ENCODE measurements around the gene KCNS3. TPM values are rescaled to one million over a fixed set of nuclear protein-coding genes. Genes with fewer than 3 reads are reported as not detected.

KCNS3 gene
- total RNA-seq, 1 donor from 2014 or later, result 8.2 TPM

DNA sequence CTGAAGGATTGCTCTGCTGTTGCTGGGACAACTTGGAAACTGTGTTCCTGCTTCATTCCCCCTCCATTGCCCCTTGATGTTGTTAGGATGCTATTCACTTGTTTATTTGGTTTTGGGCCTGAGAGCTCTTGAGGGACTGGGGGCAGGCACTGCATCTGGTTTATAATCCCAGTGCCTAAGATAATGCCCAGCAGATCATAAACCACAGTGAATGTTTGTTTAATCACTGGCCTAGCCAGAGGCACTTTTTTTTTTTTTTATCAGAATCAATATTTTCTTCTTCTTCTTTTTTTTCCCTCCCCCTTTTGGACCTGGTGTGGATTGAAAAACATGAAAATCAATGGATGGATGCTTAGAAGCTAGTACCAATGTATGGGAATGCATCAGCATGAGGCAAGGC lies 38.1 kb downstream of the KCNS3 start:
- Mint-ChIP-seq H3K36me3 (ENCODE audit: insufficient read depth) (no peaks in the 10 kb centered on the region), H3K4me1 (ENCODE audit: low read depth) (peaks cover 3% of the 10 kb centered on the region)

GRCh38 chr2:17918789-17919188 lies 40.3 kb downstream of the KCNS3 start:
- Mint-ChIP-seq H3K27me3 (no peaks in the 10 kb centered on the region), H3K4me3 (ENCODE audit: low read depth) (no peak overlapping the region), H3K9me3 (ENCODE audit: low read depth) (no peaks in the 10 kb centered on the region), H3K4me1 (ENCODE audit: low read depth) (peaks cover 3% of the 10 kb centered on the region), H3K27ac (no peak overlapping the region), H3K36me3 (ENCODE audit: insufficient read depth) (no peaks in the 10 kb centered on the region)
- TF ChIP-seq, protein P1, sequence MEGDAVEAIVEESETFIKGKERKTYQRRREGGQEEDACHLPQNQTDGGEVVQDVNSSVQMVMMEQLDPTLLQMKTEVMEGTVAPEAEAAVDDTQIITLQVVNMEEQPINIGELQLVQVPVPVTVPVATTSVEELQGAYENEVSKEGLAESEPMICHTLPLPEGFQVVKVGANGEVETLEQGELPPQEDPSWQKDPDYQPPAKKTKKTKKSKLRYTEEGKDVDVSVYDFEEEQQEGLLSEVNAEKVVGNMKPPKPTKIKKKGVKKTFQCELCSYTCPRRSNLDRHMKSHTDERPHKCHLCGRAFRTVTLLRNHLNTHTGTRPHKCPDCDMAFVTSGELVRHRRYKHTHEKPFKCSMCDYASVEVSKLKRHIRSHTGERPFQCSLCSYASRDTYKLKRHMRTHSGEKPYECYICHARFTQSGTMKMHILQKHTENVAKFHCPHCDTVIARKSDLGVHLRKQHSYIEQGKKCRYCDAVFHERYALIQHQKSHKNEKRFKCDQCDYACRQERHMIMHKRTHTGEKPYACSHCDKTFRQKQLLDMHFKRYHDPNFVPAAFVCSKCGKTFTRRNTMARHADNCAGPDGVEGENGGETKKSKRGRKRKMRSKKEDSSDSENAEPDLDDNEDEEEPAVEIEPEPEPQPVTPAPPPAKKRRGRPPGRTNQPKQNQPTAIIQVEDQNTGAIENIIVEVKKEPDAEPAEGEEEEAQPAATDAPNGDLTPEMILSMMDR (IDR thresholded peaks at IDR 0.05; ENCODE audit: unreplicated experiment), result peak; percentile 20
- DNase-seq (ENCODE audit: low spot score, unreplicated experiment), result no peak

More for the DNA sequence above, 38.1 kb downstream of the KCNS3 start:
- H3K9me3 Mint-ChIP-seq (ENCODE audit: low read depth), result no peaks in the 10 kb centered on the region
- no peak overlapping the region for H3K4me3 Mint-ChIP-seq (ENCODE audit: low read depth)
- no peaks in the 10 kb centered on the region for H3K27me3 Mint-ChIP-seq
- peak overlapping the region; percentile 27 for H3K27ac Mint-ChIP-seq
- TF ChIP-seq, protein P1 (IDR thresholded peaks at IDR 0.05; ENCODE audit: unreplicated experiment), result no peak
- no peak for DNase-seq (ENCODE audit: low spot score, unreplicated experiment)

GRCh38 chr2:17930773-17931172 lies 52.3 kb downstream of the KCNS3 start:
- Mint-ChIP-seq H3K4me3 (ENCODE audit: low read depth) (no peak overlapping the region), H3K4me1 (ENCODE audit: low read depth) (peaks cover 3% of the 10 kb centered on the region), H3K27ac (no peak overlapping the region), H3K9me3 (ENCODE audit: low read depth) (peaks cover 5% of the 10 kb centered on the region), H3K36me3 (ENCODE audit: insufficient read depth) (peaks cover 14% of the 10 kb centered on the region), H3K27me3 (no peaks in the 10 kb centered on the region)
- no peak for DNase-seq (ENCODE audit: low spot score, unreplicated experiment)
- TF ChIP-seq, protein P1 (IDR thresholded peaks at IDR 0.05; ENCODE audit: unreplicated experiment), result no peak

GRCh38 chr2:17933256-17933655 lies 54.8 kb downstream of the KCNS3 start:
- H3K4me3 Mint-ChIP-seq (ENCODE audit: low read depth), result no peak overlapping the region
- no peaks in the 10 kb centered on the region for H3K9me3 Mint-ChIP-seq (ENCODE audit: low read depth)
- no peak for DNase-seq (ENCODE audit: low spot score, unreplicated experiment)
- TF ChIP-seq, protein P1 (IDR thresholded peaks at IDR 0.05; ENCODE audit: unreplicated experiment), result no peak
- peaks cover 4% of the 10 kb centered on the region for H3K4me1 Mint-ChIP-seq (ENCODE audit: low read depth)
- no peaks in the 10 kb centered on the region for H3K27me3 Mint-ChIP-seq
- peaks cover 9% of the 10 kb centered on the region for H3K36me3 Mint-ChIP-seq (ENCODE audit: insufficient read depth)
- no peak overlapping the region for H3K27ac Mint-ChIP-seq

- peaks cover 3% of the 10 kb centered on the region for H3K9me3 Mint-ChIP-seq (ENCODE audit: low read depth)
- peaks cover 4% of the 10 kb centered on the region for H3K4me1 Mint-ChIP-seq (ENCODE audit: low read depth)
- H3K27me3 Mint-ChIP-seq, result no peaks in the 10 kb centered on the region
- peaks cover 9% of the 10 kb centered on the region for H3K36me3 Mint-ChIP-seq (ENCODE audit: insufficient read depth)
- no peak for DNase-seq (ENCODE audit: low spot score, unreplicated experiment)
- TF ChIP-seq, protein P1 (IDR thresholded peaks at IDR 0.05; ENCODE audit: unreplicated experiment), result no peak
- H3K4me3 Mint-ChIP-seq (ENCODE audit: low read depth), result no peak overlapping the region
- H3K27ac Mint-ChIP-seq, result no peak overlapping the region
These were observed 56.3 kb downstream of the KCNS3 start for GRCh38 chr2:17934721-17935120.

All from progenitor cell of endocrine pancreas (in vitro differentiated cells).